Measurements from ENCODE around the gene ZMAT3. TPM values are rescaled to one million over a fixed set of nuclear protein-coding genes. Genes with fewer than 3 reads are reported as not detected.

The ZMAT3 gene
- total RNA-seq, 1 donor from 2014 or later = 17.1 TPM

DNA sequence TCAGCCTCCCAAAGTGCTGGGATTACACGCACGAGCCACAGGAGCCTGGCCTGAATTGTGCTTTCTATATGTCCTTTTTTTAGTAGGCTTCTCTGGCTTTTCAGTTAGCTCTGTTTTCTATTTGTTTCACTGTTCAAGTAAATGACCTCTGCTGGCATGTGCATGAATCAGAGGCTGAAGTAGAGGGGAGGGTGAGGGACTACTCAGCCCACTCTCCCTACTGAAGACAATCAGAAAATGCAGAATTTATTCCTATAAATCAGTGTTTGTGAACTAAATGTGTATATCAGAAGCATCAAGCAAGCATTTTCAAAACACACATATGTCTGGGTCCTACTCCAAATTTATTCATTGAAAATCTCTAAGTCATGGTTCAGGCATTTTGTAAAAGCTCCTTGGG lies 45.0 kb downstream of the ZMAT3 start:
- no peak for DNase-seq (ENCODE audit: low read depth in 2 of 2)

DNA sequence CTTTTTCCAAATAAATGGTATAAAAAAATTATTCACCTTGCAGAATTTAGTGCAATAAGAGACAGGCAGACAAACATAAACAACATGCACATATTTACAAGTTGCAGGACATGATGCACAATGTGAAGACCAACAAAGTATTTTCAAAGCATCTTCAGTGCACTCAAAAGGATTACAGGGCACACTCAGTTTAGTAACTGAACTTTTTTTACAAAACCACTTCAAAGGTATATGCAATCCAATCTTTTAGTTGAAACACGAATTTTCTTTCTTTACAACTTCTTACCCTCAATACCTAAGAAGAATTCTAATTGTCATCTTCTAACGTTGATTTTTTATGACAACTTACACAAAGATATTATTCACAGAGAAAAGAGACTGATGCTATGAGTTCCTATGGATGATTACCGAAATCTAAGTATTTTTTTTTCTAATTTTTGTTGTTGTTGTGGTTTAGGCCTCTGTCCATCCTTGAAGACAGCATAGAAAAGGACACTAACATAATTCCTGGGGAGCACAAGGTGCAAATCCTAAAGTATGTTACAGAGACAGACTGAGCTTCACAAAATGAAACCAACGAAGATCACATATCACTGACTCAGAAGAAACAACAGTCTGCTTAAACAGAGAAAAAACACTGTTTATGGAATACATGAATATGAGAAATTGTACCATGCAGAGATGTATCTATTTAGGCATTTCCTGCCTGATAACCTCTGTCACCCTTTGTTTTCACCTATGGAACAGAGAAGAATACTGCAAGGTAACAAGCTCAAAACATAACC lies 50.3 kb downstream of the ZMAT3 start:
- no peak for DNase-seq (ENCODE audit: low read depth in 2 of 2)

DNA sequence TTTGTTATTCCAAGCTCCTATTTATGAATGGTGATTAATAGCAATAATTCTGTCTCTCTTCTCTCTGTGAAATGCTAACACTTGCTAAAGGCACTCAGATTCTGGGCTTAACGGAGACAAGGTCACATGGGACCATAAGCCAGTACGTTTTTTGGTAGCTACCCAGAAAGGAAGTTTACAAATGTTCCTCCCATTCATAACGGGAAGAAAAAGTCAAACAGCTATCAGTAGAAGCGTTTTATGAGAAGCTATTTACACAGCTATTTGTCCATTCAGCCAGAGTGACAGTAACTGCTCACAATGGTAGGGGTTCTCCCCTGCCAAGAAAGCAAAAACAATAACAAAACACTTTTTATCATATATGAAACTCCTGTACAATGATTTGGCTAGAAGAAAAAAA lies 51.5 kb downstream of the ZMAT3 start:
- DNase-seq (ENCODE audit: low read depth in 2 of 2) = peak; percentile 73 to 80

DNA sequence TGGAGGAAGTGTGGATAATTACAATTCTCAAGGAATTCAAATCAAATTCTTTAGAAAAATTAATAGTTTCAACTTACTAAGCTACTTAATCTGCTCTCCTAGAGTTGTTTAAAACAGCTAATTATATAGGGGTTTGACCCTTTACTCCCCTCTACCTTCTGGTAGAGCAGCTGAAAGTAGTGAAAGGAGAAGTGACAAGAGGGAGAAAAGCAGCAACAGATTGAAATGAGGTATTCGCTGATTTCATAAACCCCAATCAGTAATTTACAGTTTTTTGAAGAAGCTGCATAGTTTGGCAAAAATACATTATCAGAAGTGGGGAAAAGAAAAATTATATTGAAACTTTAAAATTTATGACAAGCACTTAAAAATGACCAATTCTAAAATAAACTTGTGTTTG lies 52.8 kb downstream of the ZMAT3 start:
- no peak for DNase-seq (ENCODE audit: low read depth in 2 of 2)

DNA sequence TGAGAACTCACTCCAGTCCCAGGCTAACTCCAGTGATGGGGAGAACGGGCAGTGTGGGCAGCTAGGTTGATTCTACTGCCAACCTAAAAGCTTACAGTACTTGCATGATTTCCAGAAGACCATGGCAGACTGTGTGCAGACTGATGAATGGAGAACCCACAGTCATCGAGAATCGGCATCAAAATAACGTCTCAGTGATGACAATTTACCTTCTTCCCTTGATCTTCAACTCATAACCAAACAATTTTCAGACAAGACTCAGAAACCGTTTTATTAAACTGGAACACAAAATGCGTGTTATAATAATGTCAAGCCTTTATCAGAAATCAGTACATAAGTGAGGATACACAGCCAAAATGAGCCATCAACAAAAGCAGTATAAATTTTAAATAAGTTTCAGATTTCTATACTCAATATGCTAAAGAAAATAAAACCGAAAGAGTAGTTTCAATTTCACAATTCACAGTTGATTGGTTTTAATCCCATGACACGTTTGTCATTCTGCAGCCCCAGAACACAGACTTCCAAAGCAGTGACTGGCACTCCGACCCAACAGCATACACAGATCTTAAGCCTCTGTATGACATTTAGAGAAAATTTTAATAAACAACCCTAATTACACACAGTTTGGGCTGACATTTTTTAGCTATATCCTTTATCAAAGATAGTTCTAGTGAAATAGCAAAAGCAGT lies 54.5 kb downstream of the ZMAT3 start:
- DNase-seq (ENCODE audit: low read depth in 2 of 2) = no peak

DNA sequence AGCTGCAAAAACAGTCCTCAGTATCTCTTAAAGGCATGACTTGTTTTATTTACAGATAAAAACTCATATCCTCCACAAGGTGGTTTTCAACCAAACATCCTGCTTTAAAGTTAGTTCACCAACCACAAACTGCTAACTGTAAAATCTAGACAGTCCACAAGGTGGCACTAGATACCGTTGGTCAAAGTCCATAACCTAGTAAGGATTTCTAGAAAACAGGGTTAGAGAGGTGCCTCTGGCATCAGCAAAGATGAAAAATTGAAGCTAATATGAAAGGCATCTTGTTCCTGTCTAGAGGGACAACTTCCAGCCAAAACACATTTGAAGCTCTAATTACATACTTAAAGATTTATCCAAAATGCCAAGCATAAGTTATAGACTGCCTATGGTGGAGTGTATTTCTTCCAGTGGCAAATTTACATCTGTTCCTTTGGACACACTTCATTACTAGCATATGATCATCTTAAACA lies 56.0 kb downstream of the ZMAT3 start:
- peak; percentile 74 to 76 for DNase-seq (ENCODE audit: low read depth in 2 of 2)

DNA sequence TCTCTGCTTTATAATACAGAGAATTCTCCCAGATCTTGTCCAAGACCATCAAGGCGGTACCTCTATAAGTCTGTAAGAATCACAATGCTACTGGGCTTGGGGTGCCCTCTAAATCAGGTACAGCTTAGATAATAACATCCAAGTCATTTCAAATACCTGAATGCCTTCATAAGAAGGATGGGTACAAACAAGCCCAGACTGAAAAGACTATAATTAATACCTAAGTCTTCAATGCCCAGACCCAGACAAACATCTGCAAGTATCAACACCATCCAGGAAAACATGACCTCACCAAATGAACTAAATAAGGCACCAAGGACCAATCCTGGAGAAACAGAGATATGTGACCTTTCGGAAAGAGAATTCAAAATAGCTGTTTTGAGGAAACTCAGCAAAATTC lies 65.9 kb downstream of the ZMAT3 start:
- no peak for DNase-seq (ENCODE audit: low read depth in 2 of 2)

DNA sequence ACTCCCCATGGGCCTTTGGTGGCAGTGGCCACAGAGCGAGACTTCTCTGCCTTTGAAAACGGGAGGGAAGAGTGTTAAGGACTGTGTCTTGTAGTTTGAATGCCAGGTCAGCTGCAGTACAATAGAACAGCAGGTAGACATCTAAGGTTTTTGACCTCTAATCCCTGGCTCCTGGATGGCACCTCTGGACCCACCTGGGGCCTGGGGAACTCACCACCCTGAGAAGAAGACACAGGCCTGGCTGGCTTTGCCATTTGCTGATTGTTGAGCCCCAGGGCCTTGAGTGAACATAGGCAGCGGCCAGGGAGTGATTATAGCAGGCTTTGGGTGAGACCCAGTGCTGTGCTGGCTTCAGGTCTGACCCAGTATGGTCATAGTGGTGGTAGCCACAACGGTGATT lies 66.4 kb downstream of the ZMAT3 start:
- DNase-seq (ENCODE audit: low read depth in 2 of 2) = no peak

DNA sequence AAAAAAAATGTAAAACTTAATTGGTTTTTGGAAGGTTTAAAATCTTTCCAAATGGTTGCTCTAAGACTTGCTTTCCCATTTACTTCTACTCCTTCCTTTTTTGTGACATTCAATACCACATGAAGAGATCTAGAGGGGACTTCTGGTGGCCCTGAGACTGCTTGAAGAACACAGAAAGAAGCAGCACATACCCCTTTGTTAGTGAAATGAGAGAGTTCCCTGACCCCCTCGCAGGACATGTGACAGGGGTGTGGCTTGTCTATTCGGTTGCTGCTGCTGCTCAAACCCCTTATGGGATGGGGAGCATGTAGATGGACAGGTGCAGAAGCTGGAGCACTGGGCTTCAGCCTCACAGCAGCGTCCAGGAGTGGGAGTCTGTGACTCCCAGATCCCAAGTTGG lies 71.0 kb downstream of the ZMAT3 start:
- no peak for DNase-seq (ENCODE audit: low read depth in 2 of 2)

DNA sequence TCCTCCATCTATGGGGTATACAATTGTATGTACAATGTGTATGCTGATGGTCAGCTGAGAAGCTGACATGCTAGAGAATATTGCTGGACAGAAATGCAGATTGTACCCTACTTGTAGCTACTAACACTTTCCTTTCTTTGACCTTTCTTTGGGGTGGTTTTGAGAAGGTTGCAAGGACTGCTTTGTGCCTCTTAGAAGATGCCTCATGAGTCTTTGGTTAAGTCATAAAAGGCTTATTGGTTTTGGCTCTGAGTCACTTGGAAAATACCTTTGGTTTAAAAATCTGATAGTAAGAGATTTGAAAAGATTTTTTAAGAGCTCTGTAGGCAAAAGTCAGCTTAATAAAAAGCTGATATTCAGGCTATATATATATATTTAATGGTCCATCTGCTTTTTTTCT lies 71.5 kb downstream of the ZMAT3 start:
- DNase-seq (ENCODE audit: low read depth in 2 of 2) = no peak

DNA sequence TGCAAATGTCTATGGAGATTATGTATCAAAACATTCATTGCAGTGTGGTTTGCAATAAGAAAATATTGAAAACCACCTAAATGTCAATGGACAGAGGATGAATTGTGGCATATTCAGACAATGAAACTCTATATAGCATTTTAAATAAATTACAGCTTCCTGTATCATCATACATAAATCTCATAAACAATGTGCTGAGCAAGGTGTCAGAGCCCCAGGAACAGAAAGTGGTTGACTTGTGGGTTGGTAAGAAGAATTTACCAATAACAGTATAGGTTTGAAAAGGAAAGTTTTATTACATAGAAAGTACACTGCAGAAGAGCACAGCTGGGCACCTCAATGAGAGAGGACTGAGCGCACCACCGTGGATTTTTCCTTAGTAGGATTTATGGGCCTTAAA lies 75.2 kb downstream of the ZMAT3 start:
- no peak for DNase-seq (ENCODE audit: low read depth in 2 of 2)

DNA sequence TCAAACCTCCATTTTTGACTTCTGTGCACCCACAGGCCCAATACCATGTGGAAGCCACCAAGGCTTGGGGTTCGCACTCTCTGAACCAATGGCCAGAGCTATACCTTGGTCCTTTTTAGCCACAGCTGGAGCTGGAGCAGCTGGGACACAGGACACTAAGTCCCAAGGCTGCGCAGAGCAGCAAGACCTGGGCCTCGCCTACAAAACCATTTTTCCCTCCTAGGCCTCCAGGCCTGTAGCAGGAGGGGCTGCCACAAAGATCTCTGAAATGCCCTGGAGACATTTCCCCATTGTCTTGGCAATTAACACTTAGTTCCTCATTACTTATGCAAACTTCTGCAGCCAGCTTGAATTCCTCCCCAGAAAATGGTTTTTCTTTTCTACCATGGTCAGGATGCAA lies 81.3 kb downstream of the ZMAT3 start:
- no peak for DNase-seq (ENCODE audit: low read depth in 2 of 2)

DNA sequence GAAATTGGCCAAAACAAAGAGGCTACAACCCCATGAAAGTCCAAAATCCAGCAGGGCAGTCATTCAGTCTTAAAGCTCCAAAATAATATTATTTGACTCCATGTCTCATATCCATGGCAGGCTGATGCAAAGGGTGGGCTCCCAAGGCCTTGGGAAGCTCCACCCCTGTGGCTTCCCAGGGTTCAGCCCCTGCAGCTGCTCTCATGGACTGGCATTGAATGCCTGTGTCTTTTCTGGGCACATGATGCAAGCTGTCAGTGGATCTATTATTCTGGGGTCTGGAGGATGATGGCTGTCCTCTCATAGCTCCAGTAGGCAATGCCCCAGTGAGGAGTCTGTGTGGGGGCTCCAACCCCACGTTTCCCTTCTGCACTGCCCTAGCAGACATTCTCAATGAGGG lies 81.8 kb downstream of the ZMAT3 start:
- DNase-seq (ENCODE audit: low read depth in 2 of 2) = no peak

DNA sequence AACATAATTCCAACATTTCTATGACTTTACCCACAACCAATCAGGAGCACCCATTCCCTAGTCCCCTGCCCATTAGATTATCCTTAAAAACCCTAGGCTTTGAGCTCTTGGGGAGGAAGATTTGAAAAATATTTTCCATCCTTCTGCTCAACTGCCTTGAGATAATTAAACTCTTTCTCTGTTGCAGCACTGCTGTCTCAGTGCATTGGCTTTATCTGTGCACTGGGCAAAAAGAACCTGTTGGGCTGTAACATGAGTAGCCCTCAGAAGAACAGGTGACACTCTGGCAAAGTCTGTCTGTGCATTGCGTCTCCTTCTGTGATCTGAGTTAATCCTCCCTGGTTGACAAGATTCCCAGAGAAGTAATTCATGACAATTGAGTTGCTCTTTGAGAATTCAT lies 83.9 kb downstream of the ZMAT3 start:
- no peak for DNase-seq (ENCODE audit: low read depth in 2 of 2)

DNA sequence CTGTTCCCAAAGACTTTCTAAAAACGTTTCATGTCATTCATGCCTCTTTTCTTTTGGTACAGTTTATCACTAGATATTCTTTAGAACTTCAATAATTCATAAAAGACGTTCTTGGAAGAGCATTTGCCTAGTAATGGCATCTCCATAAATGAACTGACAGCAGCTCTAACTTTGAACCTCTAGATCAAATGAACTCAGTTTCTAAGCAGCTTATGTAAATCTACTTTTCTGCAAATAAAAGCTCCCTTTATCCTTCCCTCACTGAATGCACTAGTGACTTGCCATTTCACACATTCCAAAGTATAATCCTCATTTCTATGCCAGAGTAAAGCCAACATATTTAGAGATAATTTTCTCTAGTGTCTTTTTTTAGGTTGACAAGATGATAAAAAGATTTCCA lies 85.2 kb downstream of the ZMAT3 start:
- no peak for DNase-seq (ENCODE audit: low read depth in 2 of 2)

DNA sequence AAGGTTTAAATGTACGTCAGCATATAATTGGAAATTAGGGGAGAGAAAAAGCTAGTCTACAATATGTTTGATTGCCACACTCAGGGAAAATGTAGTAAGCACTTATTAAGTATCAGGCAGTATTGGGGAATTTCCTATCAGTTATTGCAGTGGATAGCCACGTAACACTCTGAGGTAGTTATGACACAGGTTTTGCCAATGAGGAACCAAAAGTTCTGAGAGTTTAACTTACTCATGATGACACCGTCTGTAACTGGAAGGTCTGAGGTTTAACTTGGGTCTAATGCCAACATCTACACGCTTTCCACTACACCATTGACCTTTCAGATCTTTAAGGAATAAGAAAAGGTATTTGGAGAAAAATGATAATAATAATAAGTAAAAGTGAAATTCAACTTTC lies 89.5 kb downstream of the ZMAT3 start:
- DNase-seq (ENCODE audit: low read depth in 2 of 2) = no peak

DNA sequence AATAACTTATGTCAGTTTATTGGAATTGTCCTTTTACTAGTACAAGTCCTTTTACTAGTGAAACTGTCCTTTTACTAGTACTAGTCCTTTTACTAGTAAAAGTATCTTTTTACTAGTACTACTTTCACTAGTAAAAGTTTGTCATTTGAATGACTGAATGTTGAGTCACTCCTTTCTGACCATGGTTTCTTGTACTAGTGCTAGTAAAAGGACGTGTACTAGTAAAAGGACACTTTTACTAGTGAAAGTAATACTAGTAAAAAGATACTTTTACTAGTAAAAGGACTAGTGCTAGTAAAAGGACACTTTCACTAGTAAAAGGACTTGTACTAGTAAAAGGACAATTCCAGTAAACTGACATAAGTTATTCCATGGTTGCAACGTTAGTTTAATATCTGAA lies 96.3 kb downstream of the ZMAT3 start:
- no peak for DNase-seq (ENCODE audit: low read depth in 2 of 2)

DNA sequence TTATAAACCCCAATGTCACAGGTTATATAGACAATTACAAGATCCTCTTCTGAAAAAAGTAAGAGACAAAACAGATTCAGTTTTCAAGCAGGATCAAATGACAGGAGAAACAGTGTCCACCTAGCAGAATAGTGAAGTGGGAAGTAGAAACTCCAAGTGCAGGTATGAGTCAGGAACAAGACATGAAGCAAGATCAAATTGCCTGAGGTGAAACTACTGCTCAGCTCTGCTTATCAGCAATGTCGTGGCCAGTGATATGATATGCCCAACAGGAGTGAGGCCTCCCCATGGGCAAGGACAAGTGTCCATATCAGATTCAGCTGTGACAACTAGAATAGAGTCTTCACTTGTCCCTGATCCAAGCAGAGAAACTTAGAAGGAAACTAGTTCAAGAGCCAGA lies 100.0 kb downstream of the ZMAT3 start:
- no peak for DNase-seq (ENCODE audit: low read depth in 2 of 2)

DNA sequence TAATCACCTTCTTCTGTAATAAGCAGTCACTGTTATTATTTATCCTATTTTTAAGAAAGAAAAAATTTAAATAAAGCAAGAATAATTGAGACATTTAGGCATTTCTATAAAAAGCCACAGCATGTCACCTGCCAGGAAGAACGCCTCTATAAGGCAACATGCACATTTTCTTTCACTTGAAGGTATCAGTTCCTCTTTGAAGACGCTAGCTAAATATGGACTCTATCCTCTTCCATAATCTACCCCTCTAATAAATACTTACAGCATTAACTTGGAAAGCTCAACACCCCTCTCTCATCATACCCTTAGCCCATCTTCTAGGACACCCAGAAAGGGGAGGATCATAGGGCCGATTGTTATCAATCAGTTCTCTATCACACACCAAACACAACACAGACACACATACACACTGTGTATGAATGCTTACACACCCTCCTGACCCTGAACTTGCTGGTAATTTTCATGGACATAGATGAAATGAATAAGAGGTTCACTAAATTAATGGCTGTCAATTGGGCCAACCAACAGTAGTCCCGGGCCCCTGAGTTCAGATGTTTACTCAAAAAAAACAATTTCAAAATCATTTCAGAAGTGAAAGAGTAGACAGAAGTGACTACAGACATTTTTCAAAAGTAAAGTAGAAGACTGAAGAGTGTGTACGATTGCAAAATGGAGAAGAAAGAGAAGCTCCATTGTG lies 102.5 kb downstream of the ZMAT3 start:
- DNase-seq (ENCODE audit: low read depth in 2 of 2) = no peak
